Common myeloid progenitor, CD34-positive (primary cell): Measurements from ENCODE around the gene EPHA3.

Experiments
- CTCF ChIA-PET: fragments of 350-600 bp; sonication (Branson Sonifier 250); formaldehyde crosslinking; loops from one replicate; lab custom pipeline; 2021; ENCODE audit warnings: antibody characterized with exemption; lab: Charles Lee
- POLR2A ChIA-PET: fragments of 350-600 bp; sonication (Branson Sonifier 250); formaldehyde crosslinking; loops from one replicate; lab custom pipeline; 2021; ENCODE audit warnings: antibody characterized with exemption; lab: Charles Lee
- DNase-seq, 3 donors: peaks; one replicate each; pipeline versions ENCODE4 v3.0.0 to v3.0.0-alpha.2; 2013
- H3K27ac ChIP-seq, 2 experiments: 1 replicate in 1 of 2; 2 replicates in 1 of 2; pipeline ENCODE4 v1.7.0; 2013; ENCODE audit warnings: inconsistent platforms in 2 of 2, low read length in 2 of 2, mild to moderate bottlenecking in 2 of 2, low read depth in 1 of 2, moderate library complexity in 1 of 2; ENCODE audit not compliant: severe bottlenecking in 2 of 2, insufficient read depth in 1 of 2, poor library complexity in 1 of 2
- H3K27me3 ChIP-seq, 5 experiments: replicated peaks in 2 of 5; 1 replicate in 3 of 5; 2 replicates in 2 of 5; pipeline versions ENCODE4 v1.6.1 to v1.7.0; 2013; ENCODE audit warnings: low read length in 4 of 5, mild to moderate bottlenecking in 2 of 5, moderate library complexity in 2 of 5, inconsistent platforms in 1 of 5; ENCODE audit not compliant: insufficient read depth in 5 of 5, control insufficient read depth in 4 of 5
- H3K36me3 ChIP-seq, 4 experiments: 1 replicate in 2 of 4; 2 replicates in 2 of 4; pipeline versions ENCODE4 v1.6.1 to v1.7.0; 2013; ENCODE audit warnings: low read length in 3 of 4, control low read depth in 1 of 4, mild to moderate bottlenecking in 1 of 4; ENCODE audit not compliant: control insufficient read depth in 4 of 4, insufficient read depth in 4 of 4
- H3K4me1 ChIP-seq, 4 experiments: 1 replicate in 3 of 4; 2 replicates in 1 of 4; pipeline versions ENCODE4 v1.6.1 to v1.7.1; 2013; ENCODE audit warnings: low read length in 3 of 4, mild to moderate bottlenecking in 3 of 4, control low read depth in 1 of 4, inconsistent platforms in 1 of 4, moderate library complexity in 1 of 4; ENCODE audit not compliant: control insufficient read depth in 4 of 4, insufficient read depth in 4 of 4; ENCODE audit errors: control extremely low read depth in 1 of 4
- H3K4me3 ChIP-seq, 7 experiments: 1 replicate in 4 of 7; 2 replicates in 3 of 7; pipeline versions ENCODE4 v1.5.1 to v1.7.0; 2013; ENCODE audit warnings: mild to moderate bottlenecking in 7 of 7, low read length in 6 of 7, moderate library complexity in 6 of 7, inconsistent platforms in 2 of 7, low read depth in 2 of 7, control low read depth in 1 of 7; ENCODE audit not compliant: insufficient read depth in 4 of 7, control insufficient read depth in 1 of 7; ENCODE audit errors: extremely low read depth in 1 of 7
- H3K9me3 ChIP-seq, 5 experiments: 1 replicate in 4 of 5; 2 replicates in 1 of 5; pipeline versions ENCODE4 v1.6.1 to v1.7.1; 2013; ENCODE audit warnings: low read length in 4 of 5, mild to moderate bottlenecking in 2 of 5, inconsistent platforms in 1 of 5, low read depth in 1 of 5, moderate library complexity in 1 of 5; ENCODE audit not compliant: control insufficient read depth in 4 of 5, insufficient read depth in 2 of 5; ENCODE audit errors: control extremely low read depth in 1 of 5
- WGBS: methylation state at CpG from one replicate; pipeline ENCODE4 v1.1.5; 2013; ENCODE audit not compliant: insufficient coverage; 5-methylcytosine and 5-hydroxymethylcytosine counted together

Gene EPHA3

GRCh38 chr3:89144080-89144479 lies 36.7 kb downstream of the EPHA3 start:
- CTCF ChIA-PET, result no interaction called here
- H3K4me1 ChIP-seq, result no peaks in the 10 kb centered on the region
- POLR2A ChIA-PET, result no interaction called here
- H3K27me3 ChIP-seq, result no peaks in the 10 kb centered on the region
- H3K9me3 ChIP-seq, result no peaks in the 10 kb centered on the region
- H3K4me3 ChIP-seq, result no peak overlapping the region
- DNase-seq, result no peak
- WGBS, result 86% methylated on average over 1 of the region's 2 CpGs
- no peaks in the 10 kb centered on the region for H3K36me3 ChIP-seq
- no peak overlapping the region for H3K27ac ChIP-seq

DNA sequence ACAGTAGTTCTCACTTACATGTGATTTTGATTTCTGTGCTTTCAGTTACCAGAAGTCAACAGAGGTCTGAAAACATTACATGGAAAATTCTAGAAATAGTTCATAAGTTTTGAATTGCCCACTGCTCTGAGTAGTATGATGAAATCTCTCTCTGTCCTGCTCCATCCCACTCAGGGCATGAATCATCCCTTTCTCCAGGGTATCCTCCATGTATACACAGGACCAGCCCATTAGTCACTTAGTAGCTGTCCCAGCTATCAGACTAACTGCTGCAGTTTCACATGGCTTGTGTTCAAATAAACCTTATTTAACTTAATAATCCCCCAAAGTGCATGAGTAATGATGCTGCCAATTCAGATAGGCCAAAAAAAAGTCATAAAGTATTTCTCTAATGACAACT lies 38.6 kb downstream of the EPHA3 start:
- no peaks in the 10 kb centered on the region for H3K36me3 ChIP-seq
- ChIA-PET CTCF (no interaction called here), POLR2A (no interaction called here)
- no peaks in the 10 kb centered on the region for H3K9me3 ChIP-seq
- no peak overlapping the region for H3K27ac ChIP-seq
- no peaks in the 10 kb centered on the region for H3K27me3 ChIP-seq
- DNase-seq, result no peak
- no peaks in the 10 kb centered on the region for H3K4me1 ChIP-seq
- no peak overlapping the region for H3K4me3 ChIP-seq

DNA sequence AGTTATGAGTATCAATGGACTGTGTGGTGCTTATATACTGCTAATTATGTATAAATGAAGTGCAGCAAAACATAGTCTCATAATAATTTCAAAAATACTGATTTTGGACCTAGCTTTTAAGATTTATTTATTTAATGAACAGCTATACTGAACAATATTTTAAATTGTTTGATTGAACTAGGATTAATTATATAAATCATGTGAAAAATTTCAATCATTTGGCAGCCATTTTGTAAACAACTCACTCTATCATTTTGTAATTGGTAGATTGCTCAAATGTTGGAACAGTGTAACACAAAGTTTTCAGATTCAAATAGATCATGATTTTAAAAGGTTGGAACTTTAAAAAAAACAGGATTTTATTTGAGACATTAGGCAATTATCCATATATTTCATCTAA lies 47.0 kb downstream of the EPHA3 start:
- Histone ChIP-seq H3K27ac (no peak overlapping the region), H3K4me3 (no peak overlapping the region), H3K27me3 (no peaks in the 10 kb centered on the region), H3K9me3 (no peaks in the 10 kb centered on the region), H3K36me3 (no peaks in the 10 kb centered on the region), H3K4me1 (no peaks in the 10 kb centered on the region)
- no peak for DNase-seq
- ChIA-PET POLR2A (no interaction called here), CTCF (no interaction called here)

- H3K36me3 ChIP-seq, result no peaks in the 10 kb centered on the region
- ChIA-PET POLR2A (no interaction called here), CTCF (no interaction called here)
- no peak overlapping the region for H3K4me3 ChIP-seq
- no peaks in the 10 kb centered on the region for H3K9me3 ChIP-seq
- no peaks in the 10 kb centered on the region for H3K4me1 ChIP-seq
- no peak overlapping the region for H3K27ac ChIP-seq
- no CpG with 5 or more reads among the region's 6 CpGs for WGBS
- no peak for DNase-seq
- no peaks in the 10 kb centered on the region for H3K27me3 ChIP-seq
Observed at GRCh38 chr3:89155811-89156210, 48.4 kb downstream of the EPHA3 start.

- Histone ChIP-seq H3K27ac (no peak overlapping the region), H3K4me3 (no peak overlapping the region), H3K36me3 (no peaks in the 10 kb centered on the region), H3K9me3 (no peaks in the 10 kb centered on the region), H3K4me1 (no peaks in the 10 kb centered on the region), H3K27me3 (no peaks in the 10 kb centered on the region)
- ChIA-PET POLR2A (no interaction called here), CTCF (no interaction called here)
- DNase-seq, result no peak
- WGBS, result 100% methylated on average over 2 of the region's 3 CpGs
Observed at GRCh38 chr3:89157575-89157974, 50.2 kb downstream of the EPHA3 start.

- WGBS, result no CpG with 5 or more reads among the region's 2 CpGs
Observed at GRCh38 chr3:89159605-89160004, 52.2 kb downstream of the EPHA3 start.

DNA sequence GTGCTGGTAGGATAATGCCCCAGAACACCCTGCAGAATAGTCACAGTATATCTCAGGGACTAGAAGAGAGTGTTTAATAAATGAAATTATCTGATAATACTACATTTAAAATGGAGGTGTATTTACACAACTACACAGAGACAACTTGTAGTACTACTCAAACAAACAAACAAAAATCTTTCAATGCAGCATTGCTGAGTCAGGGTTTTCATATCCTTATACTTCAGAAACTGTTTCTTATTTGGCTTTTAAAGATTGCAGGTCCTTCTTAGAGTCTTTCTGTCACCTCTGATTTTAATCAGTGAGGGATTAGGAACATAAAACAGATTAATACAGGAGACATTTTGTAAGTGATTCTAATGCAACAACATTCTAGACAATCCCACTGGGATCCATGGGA lies 57.4 kb downstream of the EPHA3 start:
- DNase-seq, result no peak
- Histone ChIP-seq H3K4me1 (no peaks in the 10 kb centered on the region), H3K36me3 (no peaks in the 10 kb centered on the region), H3K4me3 (no peak overlapping the region), H3K27ac (no peak overlapping the region), H3K9me3 (no peaks in the 10 kb centered on the region), H3K27me3 (no peaks in the 10 kb centered on the region)
- POLR2A ChIA-PET, result no interaction called here
- CTCF ChIA-PET, result no interaction called here

More at GRCh38 chr3:89159605-89160004, 52.2 kb downstream of the EPHA3 start:
- no peaks in the 10 kb centered on the region for H3K27me3 ChIP-seq
- no peaks in the 10 kb centered on the region for H3K4me1 ChIP-seq
- CTCF ChIA-PET, result no interaction called here
- POLR2A ChIA-PET, result no interaction called here
- DNase-seq, result no peak
- H3K9me3 ChIP-seq, result no peaks in the 10 kb centered on the region
- no peak overlapping the region for H3K4me3 ChIP-seq
- no peaks in the 10 kb centered on the region for H3K36me3 ChIP-seq
- no peak overlapping the region for H3K27ac ChIP-seq
